Chondrocyte (in vitro differentiated cells): ENCODE results near the gene PPP4R4. TPM values are rescaled to one million over a fixed set of nuclear protein-coding genes. Genes with fewer than 3 reads are reported as not detected.
A peak's percentile ranks its signal among the peaks of the same experiment; 100 is the strongest.

ENCODE experiments used
- DNase-seq: peaks from one replicate; pipeline ENCODE4 v3.0.0; 2021; ENCODE audit warnings: mixed read lengths, low spot score
- H3K27ac Mint-ChIP-seq: one replicate; pipeline ENCODE4 v1.8.0; 2021; ENCODE audit warnings: mild to moderate bottlenecking, moderate library complexity, mixed read lengths; ENCODE audit not compliant: unreplicated experiment
- H3K27me3 Mint-ChIP-seq: 2 replicates; pipeline ENCODE4 v1.8.0; 2021; ENCODE audit warnings: low read depth, mixed read lengths
- H3K36me3 Mint-ChIP-seq: 2 replicates; pipeline ENCODE4 v1.8.0; 2021; ENCODE audit warnings: low read depth, mixed read lengths
- H3K4me1 Mint-ChIP-seq: 2 replicates; pipeline ENCODE4 v1.8.0; 2021; ENCODE audit warnings: low read depth, mild to moderate bottlenecking, mixed read lengths
- H3K4me3 Mint-ChIP-seq: one replicate; pipeline ENCODE4 v1.8.0; 2021; ENCODE audit warnings: mild to moderate bottlenecking, moderate library complexity, mixed read lengths; ENCODE audit not compliant: unreplicated experiment
- H3K9me3 Mint-ChIP-seq: 2 replicates; pipeline ENCODE4 v1.8.0; 2021; ENCODE audit warnings: low read depth, mixed read lengths
- total RNA-seq: library from RNA; stranded (reverse); gene quantifications from 3 replicates; pipeline ENCODE4 v1.2.1, GENCODE V29; 2021
- TF ChIP-seq, protein P1 (sequence below): fragments of 200-600 bp; sonication (generic); IDR thresholded peaks from 2 replicates; pipeline ENCODE4 v1.5.0; 2021; ENCODE audit warnings: antibody characterized with exemption, mild to moderate bottlenecking, moderate library complexity

Gene PPP4R4
- total RNA-seq, 1 donor from 2014 or later, result 0.22 TPM

DNA sequence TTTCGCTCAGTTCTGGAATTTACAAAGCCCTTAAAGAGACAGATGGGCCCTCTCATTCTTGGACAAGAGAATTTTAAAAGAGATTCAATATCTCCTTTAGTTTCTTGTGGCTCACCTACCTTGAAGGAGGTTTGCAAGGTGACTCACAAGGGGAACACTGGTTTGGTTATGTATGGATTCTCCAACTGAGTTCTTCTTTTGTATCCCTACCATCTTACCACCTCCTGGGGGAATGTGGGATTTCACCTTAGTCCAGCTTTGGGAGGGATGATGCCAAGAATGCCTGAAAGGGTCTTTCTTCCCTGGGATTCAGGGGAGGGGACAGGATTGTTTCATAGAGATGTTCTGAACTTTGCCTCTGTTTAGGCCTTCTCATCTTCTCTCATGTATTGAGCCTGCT lies 3.7 kb downstream of the PPP4R4 start:
- no peak overlapping the region for H3K27ac Mint-ChIP-seq
- DNase-seq, result no peak
- H3K4me1 Mint-ChIP-seq, result peaks cover 13% of the 10 kb centered on the region
- no peak overlapping the region for H3K4me3 Mint-ChIP-seq
- peaks cover 59% of the 10 kb centered on the region for H3K27me3 Mint-ChIP-seq
- H3K9me3 Mint-ChIP-seq, result no peaks in the 10 kb centered on the region
- no peaks in the 10 kb centered on the region for H3K36me3 Mint-ChIP-seq
- TF ChIP-seq, protein P1, sequence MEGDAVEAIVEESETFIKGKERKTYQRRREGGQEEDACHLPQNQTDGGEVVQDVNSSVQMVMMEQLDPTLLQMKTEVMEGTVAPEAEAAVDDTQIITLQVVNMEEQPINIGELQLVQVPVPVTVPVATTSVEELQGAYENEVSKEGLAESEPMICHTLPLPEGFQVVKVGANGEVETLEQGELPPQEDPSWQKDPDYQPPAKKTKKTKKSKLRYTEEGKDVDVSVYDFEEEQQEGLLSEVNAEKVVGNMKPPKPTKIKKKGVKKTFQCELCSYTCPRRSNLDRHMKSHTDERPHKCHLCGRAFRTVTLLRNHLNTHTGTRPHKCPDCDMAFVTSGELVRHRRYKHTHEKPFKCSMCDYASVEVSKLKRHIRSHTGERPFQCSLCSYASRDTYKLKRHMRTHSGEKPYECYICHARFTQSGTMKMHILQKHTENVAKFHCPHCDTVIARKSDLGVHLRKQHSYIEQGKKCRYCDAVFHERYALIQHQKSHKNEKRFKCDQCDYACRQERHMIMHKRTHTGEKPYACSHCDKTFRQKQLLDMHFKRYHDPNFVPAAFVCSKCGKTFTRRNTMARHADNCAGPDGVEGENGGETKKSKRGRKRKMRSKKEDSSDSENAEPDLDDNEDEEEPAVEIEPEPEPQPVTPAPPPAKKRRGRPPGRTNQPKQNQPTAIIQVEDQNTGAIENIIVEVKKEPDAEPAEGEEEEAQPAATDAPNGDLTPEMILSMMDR, result no peak

DNA sequence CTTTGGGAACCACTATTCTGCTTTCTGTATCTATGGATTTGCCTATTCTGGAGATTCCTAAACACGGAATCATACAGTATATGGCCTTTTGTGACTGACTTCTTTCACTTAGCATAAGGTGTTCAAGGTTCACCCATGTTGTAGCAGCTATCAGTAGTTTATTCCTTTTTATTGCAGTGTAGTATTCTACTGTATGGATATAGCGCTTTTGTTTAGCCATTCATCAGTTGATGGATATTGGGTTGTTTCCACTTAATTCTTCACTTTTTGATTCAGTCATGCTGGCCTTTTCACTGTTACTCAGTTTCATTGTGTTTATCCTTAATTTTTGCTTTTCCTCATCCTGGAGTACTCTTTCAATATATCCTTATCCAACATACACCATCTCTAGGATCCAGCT lies 5.1 kb downstream of the PPP4R4 start:
- no peak for DNase-seq
- peaks cover 6% of the 10 kb centered on the region for H3K4me1 Mint-ChIP-seq
- no peaks in the 10 kb centered on the region for H3K36me3 Mint-ChIP-seq
- no peak overlapping the region for H3K27ac Mint-ChIP-seq
- H3K9me3 Mint-ChIP-seq, result no peaks in the 10 kb centered on the region
- H3K27me3 Mint-ChIP-seq, result peaks cover 68% of the 10 kb centered on the region
- TF ChIP-seq, protein P1, result no peak
- no peak overlapping the region for H3K4me3 Mint-ChIP-seq

DNA sequence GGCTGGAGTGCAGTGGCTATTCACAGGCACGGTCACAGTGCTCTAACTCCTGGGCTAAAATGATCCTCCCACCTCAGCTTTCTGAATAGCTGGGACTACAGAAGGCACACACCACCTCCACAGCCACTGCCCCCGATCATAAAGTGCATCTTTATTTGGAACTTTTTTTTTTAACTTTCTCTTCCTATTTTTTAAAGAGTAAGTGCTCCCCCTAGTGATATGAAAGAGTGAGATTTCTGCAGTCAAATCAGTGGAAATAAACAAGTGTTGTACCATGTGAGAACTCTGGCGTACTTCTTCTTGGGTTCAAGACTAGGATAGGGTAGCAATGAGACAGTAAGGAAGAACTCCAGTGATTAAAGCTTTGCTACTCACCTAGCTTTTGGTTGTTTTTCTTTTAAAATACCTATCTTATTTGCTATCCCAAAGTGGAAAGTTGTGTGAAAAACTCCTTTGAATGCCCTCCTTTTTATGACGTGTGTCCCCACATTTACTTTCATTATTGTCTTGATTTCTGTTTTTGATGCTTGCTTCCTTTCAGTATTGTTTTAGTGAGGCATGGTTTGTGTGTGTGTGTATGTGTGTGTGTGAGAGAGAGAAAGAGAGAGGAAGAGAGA lies 6.6 kb downstream of the PPP4R4 start:
- DNase-seq, result no peak
- Mint-ChIP-seq H3K36me3 (no peaks in the 10 kb centered on the region), H3K27me3 (peaks cover 67% of the 10 kb centered on the region), H3K4me3 (peak overlapping the region; percentile 10), H3K27ac (no peak overlapping the region), H3K4me1 (no peaks in the 10 kb centered on the region), H3K9me3 (no peaks in the 10 kb centered on the region)
- TF ChIP-seq, protein P1, result peak; percentile 85

DNA sequence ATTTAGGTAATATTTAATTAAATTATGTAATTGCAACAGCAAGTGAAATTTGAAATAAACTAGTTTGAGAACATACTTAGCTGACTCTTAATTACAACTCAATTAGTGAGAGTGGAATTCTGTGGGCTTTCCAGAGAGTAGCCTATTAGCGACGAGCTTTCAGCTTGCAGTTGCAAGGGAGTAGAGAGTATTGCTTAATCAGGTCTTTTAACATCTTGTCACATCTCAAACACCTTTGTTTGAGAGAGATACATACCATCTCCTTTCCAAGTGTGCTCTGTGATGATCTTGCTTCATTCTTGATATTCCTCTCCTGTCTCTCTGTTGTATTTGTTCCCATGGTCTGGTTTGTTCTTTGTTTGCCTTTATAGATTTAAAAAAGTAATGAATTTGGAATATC lies 7.7 kb downstream of the PPP4R4 start:
- Mint-ChIP-seq H3K4me1 (no peaks in the 10 kb centered on the region), H3K27me3 (peaks cover 65% of the 10 kb centered on the region), H3K9me3 (no peaks in the 10 kb centered on the region), H3K4me3 (no peak overlapping the region), H3K27ac (no peak overlapping the region), H3K36me3 (no peaks in the 10 kb centered on the region)
- TF ChIP-seq, protein P1, result no peak
- no peak for DNase-seq

DNA sequence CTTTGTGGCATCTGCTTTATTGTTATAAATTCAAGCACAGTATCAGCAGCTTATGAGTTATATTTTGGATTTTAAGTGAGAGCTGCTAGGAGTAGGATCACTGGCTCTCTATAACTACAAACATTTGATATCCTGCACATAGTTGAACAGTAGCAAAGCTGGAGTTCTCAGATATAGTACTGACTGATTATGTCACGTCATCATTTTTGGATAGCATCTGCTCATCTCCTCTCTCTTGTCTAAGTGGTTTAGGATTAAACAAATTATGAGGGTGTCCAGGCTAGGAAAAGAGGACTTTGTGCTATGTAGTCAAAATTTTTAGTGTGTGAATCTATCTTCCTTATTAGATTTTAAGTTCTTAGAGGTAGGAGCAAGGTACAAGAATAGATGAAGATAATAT lies 18.4 kb downstream of the PPP4R4 start:
- peaks cover 18% of the 10 kb centered on the region for H3K9me3 Mint-ChIP-seq
- peaks cover 38% of the 10 kb centered on the region for H3K27me3 Mint-ChIP-seq
- peaks cover 3% of the 10 kb centered on the region for H3K36me3 Mint-ChIP-seq
- no peak overlapping the region for H3K27ac Mint-ChIP-seq
- DNase-seq, result no peak
- no peaks in the 10 kb centered on the region for H3K4me1 Mint-ChIP-seq
- H3K4me3 Mint-ChIP-seq, result no peak overlapping the region
- TF ChIP-seq, protein P1, result no peak
